GM15510 (cell line): ENCODE data around the gene BMPR1A.

ENCODE experiments used
- POLR2A ChIP-seq: IDR thresholded peaks from 3 replicates; pipeline ENCODE4 v1.6.1; 2011; ENCODE audit warnings: borderline replicate concordance; ENCODE audit not compliant: insufficient read length; ENCODE audit errors: extremely low read depth

The BMPR1A gene

DNA sequence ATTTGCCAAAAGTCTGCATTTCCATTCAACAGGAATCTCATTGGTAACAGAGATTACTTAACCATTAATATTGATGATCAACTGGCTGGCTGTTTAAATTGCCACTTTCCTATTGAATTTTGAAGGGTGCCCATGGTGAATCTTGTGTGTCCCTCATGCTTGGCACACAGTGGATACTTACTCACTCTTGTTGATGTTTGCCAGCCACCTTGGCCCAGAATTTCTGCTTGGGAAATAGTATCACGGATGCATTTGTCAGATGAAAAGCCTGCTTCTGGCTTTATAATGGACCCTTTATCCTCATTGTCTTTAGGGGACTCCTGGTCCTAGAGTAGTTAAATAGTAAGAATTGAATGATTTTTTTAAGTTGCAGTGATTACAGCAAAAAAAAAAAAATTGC, 149.0 kb downstream of the BMPR1A start:
- no peak for TF ChIP-seq POLR2A

DNA sequence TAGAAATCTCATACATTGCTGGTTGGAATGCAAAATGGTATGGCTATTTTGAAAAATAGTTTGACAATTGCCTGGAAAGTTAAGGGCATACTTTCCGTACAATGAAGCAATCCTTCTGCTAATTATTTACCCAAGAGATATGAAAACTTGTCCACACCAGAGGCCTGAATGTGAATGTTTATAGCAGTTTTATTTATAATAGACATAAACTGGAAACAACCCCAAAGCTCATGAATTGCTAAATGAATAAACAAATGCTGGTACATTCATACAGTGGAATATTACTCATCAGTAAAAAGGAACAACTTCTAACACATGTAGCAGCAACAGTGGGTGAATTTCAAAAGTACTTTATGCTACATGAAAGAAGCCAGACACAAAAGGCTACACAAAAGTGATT, 158.3 kb downstream of the BMPR1A start:
- no peak for TF ChIP-seq POLR2A

DNA sequence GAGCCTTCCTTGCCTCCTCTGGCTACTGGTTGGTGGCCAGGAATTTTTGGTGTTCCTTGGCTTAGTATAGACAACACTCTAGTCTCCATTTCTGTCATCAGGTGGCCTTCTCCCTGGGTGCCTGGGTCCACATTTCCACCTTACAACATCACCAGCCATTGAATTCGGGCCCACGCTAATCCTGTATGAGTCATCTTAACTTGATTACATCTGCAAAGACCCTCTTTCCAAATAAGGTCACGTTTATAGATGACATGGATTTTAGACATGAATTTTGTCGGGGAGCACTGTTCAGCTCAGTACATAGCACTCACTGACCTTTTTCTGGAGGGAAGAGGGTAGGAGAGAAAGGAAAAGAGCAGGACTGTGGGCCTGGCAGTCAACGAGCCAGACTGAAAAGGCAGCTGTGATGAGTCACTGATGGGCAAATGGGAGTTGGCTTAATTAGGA, 161.6 kb downstream of the BMPR1A start:
- no peak for TF ChIP-seq POLR2A

DNA sequence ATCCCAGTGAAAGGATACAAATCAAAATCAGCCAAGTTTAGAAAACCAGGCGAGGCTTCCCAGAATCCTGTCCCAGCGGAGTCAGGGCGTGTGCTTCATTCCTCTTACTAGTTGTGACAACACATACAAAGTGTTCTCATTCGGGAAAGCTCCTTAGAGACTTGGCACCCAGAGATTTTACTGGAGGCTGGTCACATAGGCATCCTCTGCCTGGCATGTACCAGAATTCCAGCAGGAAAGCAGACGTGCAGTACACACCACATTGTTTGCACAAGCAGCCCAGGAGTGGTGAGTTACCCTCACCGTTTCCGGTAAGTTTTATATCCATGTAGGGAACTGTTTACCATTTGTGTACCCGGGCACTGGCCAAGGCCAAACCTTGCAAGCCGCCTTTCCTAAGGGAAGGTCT, 166.1 kb downstream of the BMPR1A start:
- TF ChIP-seq POLR2A = no peak

DNA sequence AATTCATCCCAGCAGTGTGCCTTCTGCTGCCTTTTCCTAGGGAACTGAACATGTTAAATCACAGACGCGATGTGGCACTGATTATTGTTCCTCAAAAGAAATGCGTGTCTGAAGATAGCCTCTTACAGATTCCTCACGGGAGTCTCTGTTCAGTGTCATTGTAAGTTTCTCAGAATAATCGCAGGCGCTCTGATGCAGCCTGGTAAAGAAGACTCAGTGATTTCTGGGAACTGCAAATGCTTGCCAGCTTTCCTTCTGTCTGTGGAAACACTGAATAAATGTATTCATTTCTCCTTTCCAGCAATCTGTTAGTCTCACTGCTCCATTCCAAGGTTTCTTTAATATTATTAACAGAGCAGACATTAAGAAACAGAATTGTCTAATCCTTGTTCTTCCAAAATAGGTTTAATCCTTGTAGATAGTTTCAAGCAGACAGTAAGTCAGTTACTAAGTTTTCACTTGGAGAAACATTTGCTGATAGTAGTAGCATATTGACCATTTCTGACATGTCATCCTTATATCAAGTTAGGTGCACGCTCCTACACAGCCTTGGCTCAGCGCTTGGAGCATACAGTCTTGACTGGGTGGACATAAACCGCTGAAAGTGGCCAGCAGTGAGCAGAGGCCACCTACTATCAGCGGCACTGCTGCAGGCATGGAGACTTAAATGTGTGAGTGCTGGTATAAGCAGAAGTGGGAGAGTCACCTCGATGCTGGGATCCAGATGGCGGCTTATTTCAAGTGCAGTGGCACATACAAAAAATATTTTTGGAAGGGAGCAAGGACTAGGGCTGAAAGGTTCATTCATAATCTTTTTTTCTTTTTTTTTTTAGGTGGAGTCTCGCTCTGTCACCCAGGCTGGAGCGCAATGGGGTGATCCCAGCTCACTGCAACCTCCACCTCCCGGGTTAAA, 173.3 kb downstream of the BMPR1A start:
- TF ChIP-seq POLR2A = no peak

DNA sequence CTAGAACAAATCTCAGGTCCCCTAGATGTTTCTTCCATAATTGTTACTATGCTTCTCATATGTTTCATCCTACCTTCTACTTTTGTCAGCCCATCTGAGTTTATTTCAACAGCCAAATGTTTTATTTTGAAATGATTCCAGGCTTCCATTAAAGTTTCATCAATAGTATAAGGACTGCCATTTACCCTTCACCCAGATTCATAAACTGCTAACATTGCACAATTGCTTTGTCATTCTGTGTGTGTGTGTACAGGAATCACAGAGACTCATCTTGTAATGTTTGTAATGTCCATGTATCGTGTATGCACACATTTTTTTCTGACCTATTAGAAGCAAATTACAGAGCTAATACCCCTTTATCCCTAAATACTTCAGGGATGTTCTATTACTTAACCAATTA, 175.5 kb downstream of the BMPR1A start:
- no peak for TF ChIP-seq POLR2A

DNA sequence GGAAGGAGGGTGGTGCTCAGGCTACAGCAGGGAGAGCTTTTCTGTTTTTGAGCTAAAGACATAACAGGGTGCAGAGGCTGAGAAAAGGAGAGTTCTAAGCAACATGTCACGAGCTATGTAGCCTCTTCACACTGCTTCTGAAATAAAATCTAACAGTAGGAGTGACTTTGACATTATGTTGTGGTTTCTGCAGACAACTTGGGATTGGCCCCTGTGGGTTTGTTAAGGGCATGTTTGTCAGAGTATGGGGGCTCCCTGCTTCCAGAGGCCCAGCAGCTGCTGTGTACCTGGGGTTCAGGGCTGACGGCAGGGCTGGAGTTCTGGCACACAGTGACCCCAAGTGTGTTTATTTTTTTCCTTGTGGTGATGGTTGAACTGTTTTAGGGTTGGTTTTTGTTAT, 176.3 kb downstream of the BMPR1A start:
- no peak for TF ChIP-seq POLR2A

DNA sequence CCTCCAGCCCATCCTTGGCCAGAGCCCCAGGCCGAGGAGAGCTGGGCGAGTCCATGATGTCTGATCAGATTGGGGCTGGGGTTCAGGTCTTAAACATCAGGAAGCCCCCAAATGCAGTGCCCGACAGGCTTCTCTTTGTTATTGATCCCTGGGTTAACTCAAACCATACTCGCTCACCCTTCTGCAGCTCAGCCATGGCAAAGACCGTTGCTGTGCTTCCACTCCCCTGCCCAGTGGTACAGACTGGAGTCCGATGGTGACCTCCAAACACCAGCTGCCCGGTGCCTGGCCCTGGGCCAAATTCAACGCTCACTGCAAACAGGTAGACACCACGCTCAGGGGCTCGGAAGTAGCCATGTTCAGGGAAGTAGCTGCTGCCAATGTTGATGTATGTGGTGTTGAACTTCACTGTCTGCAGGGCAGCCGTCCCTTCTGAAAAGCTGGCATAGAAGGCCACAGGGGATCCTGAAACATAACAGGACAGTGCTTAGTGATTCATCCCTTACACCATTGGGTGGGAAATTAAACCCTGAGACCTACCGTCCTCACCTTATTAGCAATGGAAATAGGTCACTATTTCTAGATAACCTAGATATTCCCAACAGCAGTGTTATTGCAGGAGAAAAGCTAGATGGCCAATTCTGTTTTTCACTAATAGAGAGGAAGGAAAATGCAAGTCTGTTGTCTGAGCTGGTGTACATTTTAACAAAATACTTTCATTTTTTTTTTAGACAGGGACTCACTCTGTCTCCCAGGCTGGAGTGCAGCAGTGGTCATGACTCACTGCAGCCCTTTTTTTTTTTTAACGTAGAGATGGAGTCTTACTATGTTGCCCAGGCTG, 180.5 kb downstream of the BMPR1A start:
- no peak for TF ChIP-seq POLR2A

DNA sequence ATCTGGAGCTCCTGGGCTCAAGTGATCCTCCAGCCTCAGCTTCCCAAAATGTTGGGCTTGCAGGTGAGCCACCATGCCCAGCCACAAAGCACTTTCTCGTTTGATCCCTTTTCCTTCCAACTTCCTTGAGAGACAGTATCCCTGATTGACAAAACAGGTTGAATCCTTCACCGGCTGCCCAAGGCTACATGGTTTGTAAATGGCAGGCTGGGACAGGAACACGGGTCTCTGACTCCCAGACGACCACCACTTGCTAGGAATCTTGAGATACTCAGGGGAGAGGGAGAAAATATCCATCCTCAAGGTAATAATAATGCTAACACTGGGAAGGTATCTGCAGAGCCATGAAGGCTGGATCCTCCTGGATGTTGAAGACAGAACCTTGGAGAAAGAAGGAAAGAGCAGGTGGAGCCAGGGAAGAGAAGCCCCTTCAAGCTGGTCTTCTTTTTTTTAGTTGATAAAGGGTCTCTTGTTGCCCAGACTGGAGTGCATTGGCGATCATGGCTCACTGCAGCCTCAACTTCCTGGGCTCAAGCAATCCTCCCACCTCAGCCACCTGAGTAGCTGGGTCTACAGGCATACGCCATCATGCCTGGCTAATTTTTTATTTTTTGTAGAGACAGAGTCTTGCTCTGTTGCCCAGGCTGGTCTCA, 181.2 kb downstream of the BMPR1A start:
- TF ChIP-seq POLR2A = no peak

DNA sequence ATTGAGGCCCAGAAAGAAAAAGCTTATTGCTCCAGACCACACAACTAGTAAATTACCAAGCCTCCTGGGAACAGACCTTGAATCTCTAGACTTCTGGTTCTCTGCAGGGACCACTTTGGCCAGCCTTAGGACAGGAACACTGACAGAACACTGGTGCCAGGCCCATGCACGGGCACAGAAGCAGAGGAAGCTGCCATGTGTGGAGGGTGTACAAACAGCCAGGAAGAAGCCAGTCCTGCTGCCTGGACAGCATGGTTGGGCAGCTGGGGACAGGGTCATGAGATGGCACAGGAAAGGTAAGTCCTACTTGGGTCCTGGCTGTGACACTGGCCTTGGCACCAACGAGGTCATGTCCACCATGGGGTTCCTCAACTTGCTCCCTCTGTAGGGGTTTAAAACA, 181.8 kb downstream of the BMPR1A start:
- no peak for TF ChIP-seq POLR2A

DNA sequence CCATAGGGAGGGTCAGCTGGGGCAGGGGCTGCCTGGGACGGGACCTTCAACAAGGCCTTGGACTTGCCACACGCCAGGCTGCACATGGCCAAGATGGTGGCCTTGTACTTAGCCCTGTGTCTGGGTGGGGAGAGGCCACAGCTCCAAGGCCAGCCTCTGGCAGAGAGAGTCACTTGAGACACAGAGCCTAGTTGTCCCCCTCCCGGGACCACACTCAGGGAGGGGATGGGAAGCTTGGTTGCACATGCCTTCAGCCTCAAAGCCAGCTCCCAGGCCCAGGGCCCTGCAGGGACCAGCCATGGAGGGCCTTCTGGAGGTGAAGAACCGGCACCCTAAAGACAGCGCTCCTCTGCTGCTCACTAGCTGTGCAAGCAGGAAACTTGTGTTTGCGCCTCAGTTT, 184.3 kb downstream of the BMPR1A start:
- TF ChIP-seq POLR2A = no peak

DNA sequence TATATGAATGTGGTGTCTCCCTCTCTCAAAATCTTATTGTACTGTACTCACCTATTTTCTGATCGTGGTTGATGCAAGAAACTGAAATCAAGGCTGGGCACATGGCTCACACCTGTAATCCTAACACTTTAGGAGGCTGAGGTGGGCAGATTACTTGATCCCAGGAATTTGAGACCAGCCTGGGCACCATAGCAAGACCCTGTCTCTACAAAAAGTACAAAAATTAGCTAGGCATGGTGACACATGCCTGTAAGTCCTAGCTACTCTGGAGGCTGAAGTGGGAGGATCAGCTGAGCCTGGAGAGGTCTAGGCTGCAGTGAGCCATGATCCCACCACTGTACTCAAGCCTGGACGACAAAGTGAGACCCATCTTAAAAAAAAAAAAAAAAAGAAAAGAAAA, 185.0 kb downstream of the BMPR1A start:
- TF ChIP-seq POLR2A = no peak

DNA sequence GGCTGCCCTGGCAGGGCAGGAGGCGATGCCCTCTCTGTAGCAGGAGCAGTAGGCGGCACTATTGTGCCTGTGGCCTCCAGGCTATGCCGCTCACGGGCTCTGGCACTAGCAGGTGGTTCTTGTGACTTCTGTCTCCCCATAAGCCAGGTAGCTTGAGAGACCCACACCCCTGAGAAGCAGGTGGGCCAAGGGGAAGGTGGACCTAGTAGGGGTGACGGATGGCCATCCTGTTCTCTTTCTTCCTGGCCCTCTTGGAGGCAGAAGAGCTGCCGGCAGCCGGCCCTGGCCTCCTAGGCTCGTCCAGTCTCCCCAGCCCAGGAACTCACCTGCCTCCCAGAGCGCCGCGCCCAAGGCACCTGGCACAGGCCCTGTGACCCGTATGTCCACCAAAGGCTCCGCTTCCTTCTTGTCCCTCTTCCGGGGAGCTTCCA, 185.6 kb downstream of the BMPR1A start:
- TF ChIP-seq POLR2A = no peak

DNA sequence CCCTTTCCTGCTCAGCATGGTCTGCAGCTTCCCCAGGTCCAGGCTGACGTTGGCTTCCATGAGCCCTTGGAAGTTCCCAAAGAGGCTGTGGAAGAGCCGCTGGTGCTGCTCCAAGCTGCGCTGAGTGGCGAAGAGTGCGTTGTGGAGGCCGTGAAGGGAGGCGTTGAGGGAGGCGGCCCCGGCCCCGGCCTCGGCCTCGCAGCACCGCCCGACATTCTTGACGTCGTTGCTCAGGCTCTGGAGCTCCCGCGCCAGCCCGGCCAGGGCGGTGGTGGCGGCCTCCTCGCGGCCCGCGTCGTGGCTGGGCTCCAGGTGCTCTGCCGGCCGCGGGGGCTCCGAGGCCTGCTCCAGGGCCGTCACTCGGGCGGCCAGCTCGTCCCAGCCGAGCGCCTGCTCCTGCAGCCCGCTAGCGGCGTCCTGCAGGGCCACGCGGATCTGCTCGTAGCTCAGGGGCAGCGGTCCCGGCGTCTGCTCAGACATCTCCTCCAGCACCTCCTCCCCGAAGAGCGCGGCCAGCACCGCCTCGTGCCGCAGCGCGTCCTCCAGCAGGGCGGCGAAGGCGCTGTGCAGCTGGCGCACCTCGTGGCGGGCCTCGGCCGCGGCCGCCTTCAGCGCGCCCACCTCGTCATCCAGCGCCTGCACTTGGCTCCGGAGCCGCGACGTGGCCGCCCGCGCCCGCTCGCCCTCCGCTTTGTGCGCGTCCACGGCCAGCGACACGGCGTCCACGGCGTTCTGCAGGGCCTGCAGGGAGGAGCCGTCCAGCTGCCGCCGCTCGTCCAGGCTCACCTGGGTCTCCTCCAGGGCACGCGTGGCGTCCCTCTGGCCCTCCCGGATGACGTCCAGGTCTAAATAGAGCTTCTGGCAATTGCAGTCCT, 186.3 kb downstream of the BMPR1A start:
- TF ChIP-seq POLR2A = no peak
